Ecto neural progenitor cell (in vitro differentiated cells): ENCODE measurements around the gene IGSF6.
"Not testable (repeated sequence)": the region's sequence is repeated elsewhere in the genome, so short reads cannot be mapped to it uniquely, and the experiment has no call there.

ENCODE experiments used
- DNase-seq: peaks from one replicate; pipeline ENCODE4 v3.0.0-alpha.2; 2018; ENCODE audit warnings: low spot score

Gene IGSF6, protein sequence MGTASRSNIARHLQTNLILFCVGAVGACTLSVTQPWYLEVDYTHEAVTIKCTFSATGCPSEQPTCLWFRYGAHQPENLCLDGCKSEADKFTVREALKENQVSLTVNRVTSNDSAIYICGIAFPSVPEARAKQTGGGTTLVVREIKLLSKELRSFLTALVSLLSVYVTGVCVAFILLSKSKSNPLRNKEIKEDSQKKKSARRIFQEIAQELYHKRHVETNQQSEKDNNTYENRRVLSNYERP

DNA sequence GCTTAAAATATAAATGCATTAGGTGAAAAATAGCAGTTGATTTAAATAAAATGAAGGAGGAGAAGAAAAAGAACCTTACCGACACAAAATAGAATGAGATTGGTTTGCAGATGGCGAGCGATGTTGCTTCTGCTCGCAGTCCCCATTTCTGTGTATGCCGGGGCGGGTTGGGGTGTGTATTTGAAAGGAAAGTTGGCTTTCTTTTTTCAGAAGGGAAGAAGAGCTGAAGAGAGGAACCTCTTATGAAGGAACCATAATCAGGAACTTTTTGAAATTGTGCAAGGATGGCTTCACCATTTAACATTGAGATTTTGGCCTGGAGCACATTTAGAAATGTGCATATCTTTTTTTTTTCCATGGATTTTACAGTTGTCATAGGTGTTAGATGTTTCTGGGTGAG, at the start of gene IGSF6:
IGSF6 (minus strand) TSS at position 156 of the 400 bp plus-strand sequence; CDS start at position 146, 10 bp downstream.
- no peak for DNase-seq

DNA sequence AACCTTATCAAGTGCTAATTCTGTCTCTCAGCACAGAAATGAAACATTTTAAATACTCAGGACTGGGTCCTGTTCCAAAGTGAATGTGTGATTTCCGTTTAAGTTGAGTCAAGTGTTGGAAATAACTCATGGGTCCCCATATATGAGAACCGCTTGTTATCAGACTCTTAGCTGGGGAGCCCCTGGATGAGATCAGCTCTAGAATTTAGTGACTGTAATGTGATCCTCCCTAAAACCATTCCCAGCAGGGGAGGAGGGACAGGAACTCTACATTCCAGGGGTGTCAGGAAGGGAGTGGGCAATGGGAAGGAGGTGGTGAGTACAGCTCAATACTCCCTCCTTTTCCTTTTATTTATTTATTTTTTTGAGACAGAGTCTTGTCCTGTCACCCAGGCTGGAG, 48.9 kb upstream of the IGSF6 start:
- DNase-seq: no peak

DNA sequence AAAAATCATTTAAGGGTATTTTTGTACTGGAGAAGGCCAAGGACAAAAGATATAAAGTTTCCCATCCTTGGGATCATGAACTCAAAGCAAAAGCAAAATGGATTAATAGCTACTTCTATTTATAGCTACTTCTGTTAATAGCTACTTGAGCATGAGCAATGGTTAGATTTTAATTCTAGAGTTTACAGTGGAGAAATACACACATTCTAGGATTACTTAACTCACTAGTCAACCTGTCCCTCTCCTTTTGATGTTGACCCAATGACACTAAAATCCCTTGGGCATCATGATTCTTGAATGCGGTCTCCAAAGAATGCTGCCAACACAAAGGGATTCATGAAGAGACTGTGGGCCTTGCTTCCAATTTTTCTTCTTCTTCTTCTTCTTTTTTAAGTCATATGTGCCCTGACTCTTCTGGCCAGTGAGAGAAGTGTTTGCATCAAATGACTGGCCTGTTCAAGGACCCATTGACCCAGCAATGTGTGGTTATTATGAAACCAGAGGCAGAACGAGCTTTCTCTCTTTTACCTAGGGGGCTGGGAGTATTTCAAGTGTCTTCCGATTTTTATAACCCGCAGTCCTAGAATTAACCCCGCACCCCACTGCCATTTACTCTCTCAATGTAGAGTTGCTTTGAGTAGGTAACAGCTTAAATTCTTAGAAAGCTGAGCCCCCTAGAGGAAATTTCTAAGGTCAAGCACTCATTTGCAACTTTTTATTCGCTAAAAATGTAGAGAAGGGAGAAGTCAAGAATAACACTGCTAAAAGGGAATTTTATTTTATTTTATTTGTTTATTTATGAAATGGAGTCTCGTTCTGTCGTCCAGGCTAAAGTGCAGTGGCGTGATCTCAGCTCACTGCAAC, 46.0 kb upstream of the IGSF6 start:
- no peak for DNase-seq

DNA sequence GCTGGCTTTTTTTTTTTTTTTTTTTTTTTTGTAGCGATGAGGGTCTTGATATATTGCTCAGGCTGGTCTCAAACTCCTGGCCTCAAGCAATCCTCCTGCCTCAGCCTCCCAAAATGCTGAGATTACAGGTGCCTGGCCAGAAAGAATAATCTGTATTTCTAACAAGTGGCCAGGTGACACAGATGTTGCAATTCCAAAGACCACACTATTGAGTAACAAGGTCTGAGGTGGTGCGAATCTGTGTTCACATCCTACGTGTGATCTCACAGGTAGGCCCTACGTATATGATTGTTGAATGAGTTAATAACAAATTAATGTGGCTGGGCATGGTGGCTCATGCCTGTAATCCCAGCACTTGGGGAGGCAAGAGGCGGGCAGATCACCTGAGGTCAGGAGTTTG, 44.6 kb upstream of the IGSF6 start:
- no peak for DNase-seq

DNA sequence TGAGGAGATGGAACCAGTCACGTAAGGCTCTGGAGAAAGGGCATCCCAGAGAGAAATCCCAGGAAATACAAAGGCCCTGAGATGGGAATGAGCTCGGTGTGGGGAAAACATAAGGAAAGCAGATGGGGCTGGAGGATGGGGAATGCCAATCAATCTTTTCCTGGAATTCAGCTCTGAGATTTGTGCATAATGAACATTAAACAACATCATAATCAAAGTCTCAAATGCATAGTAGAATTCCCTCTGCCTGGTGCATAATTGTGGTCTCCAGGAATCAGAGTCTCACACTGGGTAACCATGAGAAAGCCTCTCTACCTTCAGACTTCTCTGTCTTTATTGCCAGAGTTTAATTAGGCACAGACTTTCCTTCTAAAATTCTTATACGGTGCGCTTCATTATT, 42.2 kb upstream of the IGSF6 start:
- no peak for DNase-seq

DNA sequence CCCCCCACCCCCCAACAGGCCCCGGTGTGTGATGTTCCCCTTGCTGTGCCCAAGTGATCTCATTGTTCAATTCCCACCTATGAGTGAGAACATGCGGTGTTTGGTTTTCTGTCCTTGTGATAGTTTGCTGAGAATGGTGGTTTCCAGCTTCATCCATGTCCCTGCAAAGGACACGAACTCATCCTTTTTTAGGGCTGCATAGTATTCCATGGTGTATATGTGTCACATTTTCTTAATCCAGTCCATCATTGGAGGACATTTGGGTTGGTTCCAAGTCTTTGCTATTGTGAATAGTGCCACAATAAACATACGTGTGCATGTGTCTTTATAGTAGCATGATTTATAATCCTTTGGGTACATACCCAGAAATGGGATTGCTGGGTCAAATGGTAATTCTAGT, 38.6 kb upstream of the IGSF6 start:
- DNase-seq: not testable (repeated sequence)

DNA sequence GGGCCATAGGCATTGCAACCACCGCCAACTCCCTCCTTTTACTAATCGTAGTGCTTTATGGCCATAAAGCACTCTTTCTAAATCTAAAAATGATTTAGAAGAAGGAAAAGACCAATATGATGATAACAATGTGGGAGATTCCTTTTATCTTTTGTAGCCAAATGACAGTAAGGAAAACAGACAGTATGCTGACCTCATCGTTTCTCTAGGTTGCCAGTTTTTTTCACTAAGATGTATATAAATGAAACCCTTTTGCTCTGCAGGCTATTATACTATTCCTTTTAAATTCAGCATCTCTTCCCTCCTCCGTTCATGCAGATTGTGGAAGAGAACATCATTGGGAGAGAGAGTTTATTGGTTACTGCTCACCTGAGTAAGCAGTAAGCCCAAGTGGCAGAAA, 36.7 kb upstream of the IGSF6 start:
- no peak for DNase-seq

DNA sequence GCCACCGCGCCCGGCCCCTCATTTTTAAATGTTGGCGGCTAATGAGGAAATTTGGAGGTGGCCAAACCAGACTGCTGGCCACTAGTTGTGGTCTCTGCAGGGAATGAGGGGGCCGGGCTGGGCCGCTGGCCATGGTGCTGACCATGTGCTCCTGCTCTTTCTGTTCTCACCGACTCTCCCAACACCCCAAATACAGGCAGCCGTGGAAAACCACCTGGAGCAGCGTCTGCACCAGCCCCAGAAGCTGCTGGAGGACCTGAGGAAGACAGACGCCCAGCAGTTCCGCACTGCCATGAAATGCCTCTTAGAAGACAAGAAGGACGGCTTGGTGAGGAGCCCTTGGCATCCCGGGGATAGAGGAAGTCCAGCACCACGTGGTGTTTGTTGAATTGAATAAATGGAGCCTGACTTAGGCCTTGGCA, 32.6 kb upstream of the IGSF6 start:
- peak; percentile 70 for DNase-seq

DNA sequence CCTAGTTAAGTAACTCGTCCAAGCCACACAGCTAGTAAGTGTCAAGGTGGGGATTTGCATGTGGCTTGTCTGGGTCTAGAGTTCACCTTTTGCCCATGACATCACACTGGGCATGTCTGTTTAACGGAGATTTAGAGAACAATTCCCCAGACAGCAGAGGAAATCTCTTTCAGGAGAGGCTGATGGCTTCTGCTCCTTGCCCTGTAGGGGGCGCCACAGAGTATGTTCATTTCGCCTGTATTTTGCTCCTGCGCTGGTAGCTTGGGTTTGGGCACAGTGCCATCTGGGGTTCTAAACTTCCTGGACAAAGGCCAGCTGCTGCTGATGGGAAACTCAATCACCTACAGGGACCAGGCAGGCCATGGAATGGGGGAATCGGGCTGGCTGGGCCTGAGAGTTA, 31.8 kb upstream of the IGSF6 start:
- DNase-seq: no peak

DNA sequence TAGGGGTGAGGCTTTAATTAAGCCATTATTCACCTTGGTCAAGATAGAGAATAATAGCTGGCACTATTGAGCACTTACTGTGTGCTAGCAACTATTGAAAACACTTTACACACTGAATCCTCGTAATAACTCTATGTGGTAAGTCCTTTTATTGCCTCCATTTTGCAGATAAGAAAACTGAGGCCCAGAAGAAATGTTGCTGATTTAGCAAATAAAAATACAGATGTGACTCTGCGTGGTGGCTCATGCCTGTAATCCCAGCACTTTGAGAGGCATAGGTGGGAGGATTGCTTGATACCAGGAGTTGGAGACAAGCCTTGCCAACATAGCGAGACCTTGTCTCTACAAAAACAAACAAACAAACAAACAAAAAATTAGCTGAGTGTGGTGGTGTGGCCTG, 30.8 kb upstream of the IGSF6 start:
- DNase-seq: no peak

DNA sequence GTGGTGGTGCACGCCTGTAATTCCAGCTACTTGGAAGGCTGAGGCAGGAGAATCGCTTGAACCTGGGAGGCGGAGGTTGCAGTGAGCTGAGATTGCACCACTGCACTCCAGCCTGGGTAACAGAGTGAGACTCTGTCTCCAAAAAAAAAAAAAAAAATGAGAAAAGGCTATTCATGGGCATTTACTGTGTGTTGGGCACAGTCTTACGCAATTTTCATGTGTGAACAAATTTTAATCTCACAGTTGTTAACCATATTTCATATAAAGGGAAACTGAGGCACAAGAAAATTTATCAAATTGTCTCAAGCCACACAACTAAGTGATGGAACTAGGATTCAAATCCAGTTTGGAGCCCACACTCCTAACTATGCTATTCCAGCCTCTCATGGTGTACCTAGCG, 28.3 kb upstream of the IGSF6 start:
- DNase-seq: not testable (repeated sequence)

DNA sequence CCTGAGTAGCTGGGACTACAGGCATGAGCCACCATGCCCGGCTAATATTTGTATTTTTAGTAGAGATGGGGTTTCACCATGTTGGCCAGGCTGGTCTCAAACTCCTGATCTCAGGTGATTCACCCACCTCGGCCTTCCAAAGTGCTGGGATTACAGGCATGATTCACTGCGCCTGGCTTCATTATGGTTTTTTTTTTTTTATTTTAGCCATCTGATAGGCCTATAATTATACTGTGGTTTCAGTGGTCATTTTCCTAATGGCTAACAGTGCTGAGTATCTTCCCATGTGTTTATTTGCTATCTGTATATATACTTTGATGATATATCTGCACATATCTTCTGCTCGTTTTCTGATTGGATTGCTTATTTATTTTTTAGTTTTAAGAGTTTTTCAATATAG, 22.0 kb upstream of the IGSF6 start:
- DNase-seq: not testable (repeated sequence)

DNA sequence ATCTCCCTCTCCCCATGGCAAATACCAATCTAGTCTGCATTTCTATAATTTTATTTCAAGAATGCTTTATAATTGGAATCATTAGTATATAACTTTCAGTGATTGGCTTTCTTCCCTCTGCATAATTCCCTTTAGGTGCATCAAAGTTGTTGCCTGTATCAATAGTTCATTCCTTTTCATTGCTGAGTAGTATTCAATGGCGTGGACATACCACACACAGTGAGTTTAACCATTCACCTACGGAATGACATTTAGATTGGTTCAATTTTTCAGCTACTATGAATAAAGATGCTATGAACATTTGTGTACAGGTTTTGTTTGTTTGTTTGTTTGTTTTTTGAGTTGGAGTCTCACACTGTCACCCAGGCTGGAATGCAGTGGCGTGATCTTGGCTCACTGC, 21.1 kb upstream of the IGSF6 start:
- DNase-seq: no peak

DNA sequence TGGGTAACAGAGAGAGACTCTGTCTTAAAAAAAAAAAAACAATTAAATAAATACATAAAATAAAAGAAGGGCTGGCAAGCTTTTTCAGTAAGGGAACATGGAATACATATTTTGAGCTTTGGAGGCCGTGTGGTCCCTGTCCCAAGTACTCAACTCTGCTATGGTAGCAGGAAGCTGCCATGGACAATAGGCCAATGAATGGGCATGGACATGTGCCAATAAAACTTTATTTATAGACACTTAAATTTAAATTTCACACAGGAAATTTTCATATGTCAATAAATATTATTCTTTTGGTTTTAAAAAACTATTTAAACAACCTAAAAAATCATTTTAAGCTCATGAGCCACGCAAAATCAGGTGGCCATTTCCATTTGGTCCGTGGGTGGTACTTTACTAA, 15.2 kb upstream of the IGSF6 start:
- no peak for DNase-seq

DNA sequence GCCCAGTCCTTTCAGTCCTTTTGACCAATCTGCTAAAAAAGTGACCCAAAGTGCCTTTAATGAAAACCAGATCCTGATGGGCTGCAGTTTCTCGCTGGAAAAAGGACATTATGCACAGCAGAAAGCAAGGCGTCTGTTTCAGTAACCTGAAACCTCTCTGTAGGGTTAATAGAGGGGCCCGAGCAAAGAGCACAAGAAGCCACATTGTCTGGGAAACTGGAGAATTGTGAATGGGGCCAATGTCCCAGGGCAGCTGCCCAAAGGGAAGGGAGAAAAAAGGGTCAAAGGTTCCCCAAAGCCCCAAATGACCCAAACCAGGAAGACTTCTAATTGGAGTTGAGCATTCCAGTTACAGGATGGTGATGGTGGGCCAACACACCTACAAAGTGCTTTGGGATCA, 14.4 kb upstream of the IGSF6 start:
- DNase-seq: no peak

DNA sequence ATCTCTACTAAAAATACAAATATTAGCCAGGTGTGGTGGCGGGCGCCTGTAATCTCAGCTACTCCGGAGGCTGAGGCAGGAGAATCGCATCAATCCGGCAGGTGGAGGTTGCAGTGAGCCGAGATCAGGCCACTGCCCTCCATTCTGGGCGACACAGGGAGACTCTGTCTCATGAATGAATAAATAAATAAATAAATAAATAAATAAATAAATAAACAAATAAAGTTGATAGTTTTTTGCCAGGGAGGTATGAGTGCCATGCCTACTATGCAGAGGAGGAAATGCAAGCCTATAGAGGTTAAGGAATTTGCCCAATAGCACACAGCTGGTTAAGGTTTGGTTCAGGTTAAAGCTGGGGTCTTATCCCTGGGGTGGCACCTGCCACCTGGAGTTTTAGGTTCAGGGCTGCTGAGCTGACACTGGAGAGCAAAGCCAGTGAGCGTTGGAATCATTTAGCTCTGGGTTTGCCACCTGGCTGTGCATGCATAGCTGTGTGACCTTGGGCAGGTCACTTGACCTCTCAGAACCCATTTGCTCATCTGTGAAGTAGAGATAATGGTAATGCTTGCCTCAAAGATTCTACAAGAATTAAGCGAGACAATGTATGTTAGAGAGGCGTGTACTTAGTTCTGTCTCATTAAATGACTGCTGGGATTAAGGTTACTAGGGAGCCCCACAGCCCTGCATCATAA, 12.5 kb upstream of the IGSF6 start:
- DNase-seq: no peak

DNA sequence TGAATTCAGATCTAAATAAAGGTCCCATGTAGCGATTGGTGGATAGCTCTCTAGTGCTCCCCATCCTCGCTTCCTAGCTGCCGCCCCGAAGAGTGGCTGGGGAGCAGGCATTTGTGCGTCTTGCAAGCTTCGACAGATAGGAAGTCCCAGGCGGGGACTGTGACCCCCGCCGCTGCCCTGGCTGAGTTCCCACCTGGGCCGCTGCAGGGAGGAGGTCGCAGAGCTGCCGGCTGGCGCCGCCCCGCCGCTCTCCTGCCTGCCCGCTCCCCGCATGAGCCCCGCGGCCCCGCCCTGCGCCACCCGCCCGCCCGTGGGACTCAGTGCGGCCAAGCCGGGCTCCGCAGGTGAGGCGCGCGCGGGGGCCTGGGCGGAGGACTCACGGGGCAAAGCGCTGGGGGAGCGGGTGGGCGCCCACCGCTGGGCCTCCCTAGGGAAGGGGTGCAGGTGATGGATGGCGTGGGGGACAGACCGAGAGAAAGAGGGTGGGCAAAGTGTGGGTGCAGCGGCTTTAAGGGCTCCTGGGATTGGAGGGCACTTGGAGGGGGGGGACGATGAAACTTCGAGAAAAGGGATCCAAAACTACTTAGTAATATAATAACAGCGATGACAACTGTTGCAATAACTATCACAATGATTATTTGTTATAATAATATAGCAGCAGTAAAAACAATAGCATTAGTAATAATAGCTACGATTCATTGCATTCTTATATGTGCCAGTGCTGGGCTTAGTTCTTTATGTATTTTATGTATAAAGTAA, 11.7 kb upstream of the IGSF6 start, which contains the start of gene OTOA:
OTOA (plus strand) TSS at position 80 of the 759 bp plus-strand sequence. CDS start 14,547 bp downstream, outside the sequence.
- DNase-seq: peak; percentile 51

DNA sequence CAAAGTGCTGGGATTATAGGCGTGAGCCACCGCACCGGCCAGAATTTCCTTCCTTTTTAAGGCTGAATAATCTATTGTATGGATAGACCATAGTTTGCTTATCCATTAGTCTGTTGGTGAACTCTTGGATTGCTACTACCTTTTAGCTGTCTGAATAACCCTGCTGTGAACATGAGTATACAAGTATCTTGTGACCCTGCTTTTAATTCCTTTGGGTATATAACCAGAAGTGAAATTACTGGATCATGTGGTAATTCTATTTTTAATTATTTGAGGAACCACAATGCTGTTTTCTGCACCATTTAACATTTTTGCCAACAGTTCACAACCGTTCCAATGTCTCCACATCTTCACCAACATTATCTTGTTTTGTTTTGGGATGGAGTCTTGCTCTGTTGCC, 6.7 kb upstream of the IGSF6 start:
- DNase-seq: no peak

DNA sequence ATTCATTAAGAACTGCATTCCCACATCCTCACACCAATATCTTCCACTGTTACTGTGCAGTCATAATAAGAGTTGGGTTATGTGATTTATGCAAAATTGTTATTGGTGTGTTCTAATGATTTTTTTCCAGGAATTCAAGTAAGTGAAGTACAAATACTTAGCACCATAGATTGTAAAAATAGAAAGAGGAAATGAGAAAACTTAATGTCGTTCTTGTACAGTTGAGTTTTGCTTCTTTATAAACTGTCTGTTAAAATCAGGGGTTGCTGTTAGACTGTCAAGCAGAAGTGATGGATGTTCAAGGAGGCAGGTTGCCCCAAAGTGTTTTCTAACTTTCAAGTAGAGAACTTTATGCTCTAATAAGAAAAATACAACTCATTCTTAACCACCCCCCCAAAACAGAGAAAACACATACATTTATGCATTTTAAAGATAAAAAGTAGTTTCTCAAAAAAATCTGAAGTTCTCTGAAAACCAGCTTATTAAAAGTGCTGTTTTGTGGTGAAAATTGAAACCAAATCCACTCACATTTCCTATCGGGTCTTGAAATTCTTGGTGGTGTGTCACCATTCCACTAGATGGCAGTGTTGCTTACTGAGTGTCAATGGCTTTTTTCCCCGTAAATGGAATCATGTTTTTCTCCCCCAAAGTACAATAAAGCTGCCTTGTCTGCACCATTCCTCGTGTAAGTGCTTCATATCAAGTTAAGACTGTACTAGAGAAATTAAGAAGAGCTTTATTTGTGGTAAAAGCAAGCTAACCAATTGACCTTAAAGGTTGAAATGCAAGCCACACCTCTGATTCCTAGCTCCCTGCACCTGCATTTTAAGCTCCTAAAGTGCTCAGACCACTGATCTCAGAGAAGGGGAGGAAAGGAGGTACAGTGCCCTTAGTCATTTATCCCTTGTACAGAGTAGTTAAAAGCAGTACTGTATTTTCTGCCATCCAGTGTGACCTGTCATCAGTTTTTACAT, 4.7 kb upstream of the IGSF6 start:
- DNase-seq: no peak

DNA sequence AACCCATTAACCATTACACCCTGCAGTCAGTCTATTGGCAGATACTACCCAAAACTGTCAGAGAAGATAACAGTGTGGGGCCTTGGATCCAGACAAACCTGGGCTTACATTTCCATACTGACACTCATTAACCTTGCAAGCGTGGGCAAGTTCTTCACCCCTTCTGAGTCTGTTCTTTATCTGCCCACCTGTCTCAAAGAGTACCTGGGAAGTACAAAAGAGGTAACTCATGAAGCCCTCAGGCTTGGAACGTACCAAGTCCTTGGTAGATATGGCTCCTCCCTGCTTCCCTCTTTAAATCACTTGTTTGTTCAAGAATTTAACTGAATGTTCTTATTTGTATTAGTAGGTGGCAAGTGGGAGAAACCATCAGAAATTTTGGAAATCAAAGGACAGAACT, 2.5 kb upstream of the IGSF6 start:
- no peak for DNase-seq

DNA sequence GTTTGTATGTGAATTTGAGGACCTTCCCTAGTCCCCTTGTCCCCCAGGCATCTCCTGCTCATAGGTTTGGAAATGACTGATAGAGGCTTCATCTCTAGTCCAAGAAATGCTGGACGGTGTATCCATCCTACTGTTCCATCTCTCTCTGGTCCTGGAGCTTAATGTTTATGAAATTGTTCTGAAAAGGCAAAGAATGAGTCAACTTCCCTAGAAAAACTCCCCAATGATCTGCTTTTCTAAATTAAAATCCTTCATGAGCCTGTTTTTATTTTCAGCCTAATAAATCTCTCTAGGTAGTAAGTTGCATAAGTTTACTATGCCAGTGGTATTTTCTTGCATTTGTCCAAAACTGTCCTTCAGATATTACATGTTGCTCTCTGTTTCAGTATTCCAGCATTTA, 2.1 kb upstream of the IGSF6 start:
- no peak for DNase-seq
